Ovary (tissue), 9 donors: ENCODE measurements around the gene FBXW7. TPM values are rescaled to one million over a fixed set of nuclear protein-coding genes. Genes with fewer than 3 reads are reported as not detected.

Experiments
- DNase-seq, 5 donors: peaks; one replicate each; pipeline ENCODE4 v3.0.0-alpha.2; 2019 to 2020
- H3K27ac ChIP-seq, 2 donors: fragments of 200-600 bp; one replicate each; pipeline versions ENCODE4 v1.5.1 to v1.8.0; 2019 to 2022
- H3K27me3 ChIP-seq: fragments of 200-600 bp; one replicate; pipeline ENCODE4 v1.8.0; 2022
- H3K36me3 ChIP-seq: fragments of 200-600 bp; sonication (generic); one replicate; pipeline ENCODE4 v1.5.1; 2019
- H3K4me1 ChIP-seq: one replicate; pipeline ENCODE4 v1.8.1; 2013; ENCODE audit warnings: mild to moderate bottlenecking, moderate library complexity; ENCODE audit not compliant: insufficient read depth
- H3K4me3 ChIP-seq: fragments of 200-600 bp; sonication (generic); one replicate; pipeline ENCODE4 v1.5.1; 2017
- H3K9me3 ChIP-seq, 2 donors: fragments of 200-600 bp in 1 of 2; sonication (generic) in 1 of 2; one replicate each; pipeline versions ENCODE4 v1.5.1 to v1.8.1; 2013 to 2019; ENCODE audit warnings: mild to moderate bottlenecking in 1 of 2, moderate library complexity in 1 of 2
- EP300 ChIP-seq: sonication (generic); formaldehyde crosslinking; IDR thresholded peaks from one replicate; pipeline ENCODE4 v1.6.1; 2017; ENCODE audit warnings: antibody characterized with exemption
- POLR2A ChIP-seq: fragments of 450-650 bp; IDR thresholded peaks from one replicate; pipeline ENCODE4 v1.6.1; 2017; ENCODE audit warnings: antibody characterized with exemption, mild to moderate bottlenecking, moderate library complexity
- WGBS, 3 donors: extraction: QIAGEN DNeasy Blood & Tissue Kit in 1 of 3; methylation state at CpG; one replicate each; pipeline versions ENCODE4 v1.1.5 to v1.1.7; 2013 to 2017; 5-methylcytosine and 5-hydroxymethylcytosine counted together
- intact Hi-C, 4 donors: fragments of 100-400 bp; cut with DNase I; formaldehyde crosslinking; loops; one replicate each; pipeline versions ENCODE4 v1.11.0 to v1.15.1; 2022 to 2023
- polyA plus RNA-seq, 2 donors: library from polyadenylated mRNA; stranded (reverse); fragments of 200-250 nt in 1 of 2; fragments of 350-450 nt in 1 of 2; fragmentation: Illumina TruSeq in 1 of 2; extraction: RNeasy Lipid Tissue Mini Kit (QIAGEN cat#74804) in 1 of 2; gene quantifications; one replicate each; pipeline ENCODE4 v1.2.3, GENCODE V29; 2013 to 2014
- total RNA-seq, 7 donors: library from RNA; depleted of rRNA in 2 of 7; stranded (reverse); fragments of >200 nt in 2 of 7; fragmentation: NEBNext Ultra II Directional in 3 of 7; extraction: Animal tissue kit (Norgen Biotek cat#: 25700) in 3 of 7; gene quantifications; one replicate each; pipeline versions ENCODE4 v1.1.0 to v1.2.4, GENCODE V29; 2016 to 2023
- TF ChIP-seq, protein P1 (sequence below), 3 donors: fragments of 450-650 bp in 2 of 3; fragments of 200-600 bp in 1 of 3; IDR thresholded peaks; one replicate each; pipeline versions ENCODE4 v1.5.1 to v1.8.0; 2016 to 2022; ENCODE audit warnings: antibody characterized with exemption in 3 of 3, mild to moderate bottlenecking in 1 of 3
- donor health status: DM: no; HTN: no; CAD: no; lungs with moderate emphysema.
- donor health status: DM: no; HTN: no; CAD: no.
- donor health status: Bipolar disorder and iron deficiency.
- donor health status: DM: yes; HTN: yes; CAD: no.
- donor health status: DM: no; HTN: no; CAD: no.
- donor health status: DM: yes; HTN: yes; CAD: no.

The FBXW7 gene
- total and polyA plus RNA-seq, 9 donors, result 9.1 to 66.8 (median 42.9) TPM

DNA sequence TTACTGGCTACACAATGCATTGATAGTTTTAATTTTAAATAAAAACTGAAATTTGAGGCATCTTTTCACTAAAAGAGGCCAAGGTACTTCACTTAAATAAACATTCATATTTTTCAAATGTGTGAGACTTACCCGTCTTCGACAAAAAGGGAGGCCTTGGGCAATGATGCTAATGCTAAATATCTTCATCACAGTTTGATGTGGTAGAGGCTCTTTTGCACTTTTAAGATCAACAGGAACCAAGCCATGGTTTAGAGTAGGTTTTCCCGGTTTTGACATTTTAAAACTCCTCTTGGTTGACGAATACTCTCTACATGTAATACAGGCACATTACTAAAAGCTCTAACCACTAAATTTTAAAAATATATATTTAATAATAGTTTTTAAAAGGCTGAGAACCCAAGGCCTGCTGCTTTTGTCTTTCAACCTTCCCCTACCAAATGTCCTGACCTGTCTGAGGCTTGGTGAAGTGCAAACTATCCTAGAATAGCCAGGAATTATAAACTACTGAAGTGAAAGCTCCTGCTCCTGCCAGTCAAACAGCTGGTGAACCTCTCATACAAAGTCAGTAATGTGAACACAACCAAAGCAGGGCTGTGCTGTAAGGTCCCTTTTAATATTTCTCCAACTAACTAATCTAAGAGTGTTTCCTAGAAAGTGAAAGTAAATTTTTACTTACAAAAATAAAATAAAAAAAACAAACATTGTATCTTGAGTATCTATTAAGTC, 153.7 kb downstream of the FBXW7 start:
- peak in 1 of 5 donors; percentile 20 for DNase-seq
- intact Hi-C loops, result no loop called here
- H3K27me3 ChIP-seq, result no peaks in the 10 kb centered on the region

DNA sequence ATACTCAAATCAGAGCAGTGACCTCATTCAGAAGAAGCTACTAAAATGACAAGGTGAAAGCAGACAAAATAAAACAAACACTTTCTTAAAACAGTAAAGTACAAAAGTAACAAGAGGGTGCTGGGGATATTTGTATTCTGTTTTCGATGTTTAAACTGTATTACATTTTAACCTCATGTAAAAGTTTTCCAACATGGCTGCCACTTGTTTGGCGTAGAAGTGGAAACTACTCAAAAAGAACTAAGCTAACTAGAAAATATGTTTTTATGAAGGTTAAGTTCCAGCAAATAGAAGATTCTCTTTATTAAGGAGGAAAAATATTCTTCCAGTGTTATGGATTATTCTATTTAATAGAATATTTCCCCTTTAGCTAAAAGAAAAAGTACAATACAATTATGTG, 155.0 kb downstream of the FBXW7 start:
- Histone ChIP-seq H3K27ac (peak overlapping the region in 1 of 2 donors; percentile 65), H3K27me3 (no peaks in the 10 kb centered on the region), H3K4me1 (no peaks in the 10 kb centered on the region), H3K4me3 (no peak overlapping the region), H3K9me3 (no peaks in the 10 kb centered on the region), H3K36me3 (no peaks in the 10 kb centered on the region)
- no peak for DNase-seq
- TF ChIP-seq POLR2A (no peak), EP300 (no peak)
- TF ChIP-seq, protein P1, sequence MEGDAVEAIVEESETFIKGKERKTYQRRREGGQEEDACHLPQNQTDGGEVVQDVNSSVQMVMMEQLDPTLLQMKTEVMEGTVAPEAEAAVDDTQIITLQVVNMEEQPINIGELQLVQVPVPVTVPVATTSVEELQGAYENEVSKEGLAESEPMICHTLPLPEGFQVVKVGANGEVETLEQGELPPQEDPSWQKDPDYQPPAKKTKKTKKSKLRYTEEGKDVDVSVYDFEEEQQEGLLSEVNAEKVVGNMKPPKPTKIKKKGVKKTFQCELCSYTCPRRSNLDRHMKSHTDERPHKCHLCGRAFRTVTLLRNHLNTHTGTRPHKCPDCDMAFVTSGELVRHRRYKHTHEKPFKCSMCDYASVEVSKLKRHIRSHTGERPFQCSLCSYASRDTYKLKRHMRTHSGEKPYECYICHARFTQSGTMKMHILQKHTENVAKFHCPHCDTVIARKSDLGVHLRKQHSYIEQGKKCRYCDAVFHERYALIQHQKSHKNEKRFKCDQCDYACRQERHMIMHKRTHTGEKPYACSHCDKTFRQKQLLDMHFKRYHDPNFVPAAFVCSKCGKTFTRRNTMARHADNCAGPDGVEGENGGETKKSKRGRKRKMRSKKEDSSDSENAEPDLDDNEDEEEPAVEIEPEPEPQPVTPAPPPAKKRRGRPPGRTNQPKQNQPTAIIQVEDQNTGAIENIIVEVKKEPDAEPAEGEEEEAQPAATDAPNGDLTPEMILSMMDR (IDR thresholded peaks at IDR 0.05), result no peak
- 78 to 94% (median 84%) methylated on average over 2 of the region's 2 CpGs for WGBS, 3 donors
- intact Hi-C loops, result no loop called here

More for the DNA sequence above, 153.7 kb downstream of the FBXW7 start:
- Histone ChIP-seq H3K4me3 (peak overlapping the region; percentile 17), H3K36me3 (no peaks in the 10 kb centered on the region), H3K9me3 (no peaks in the 10 kb centered on the region), H3K4me1 (no peaks in the 10 kb centered on the region), H3K27ac (peak overlapping the region in 1 of 2 donors; percentile 65)
- TF ChIP-seq, protein P1 (IDR thresholded peaks at IDR 0.05), result no peak
- no peak for TF ChIP-seq EP300
- TF ChIP-seq POLR2A, result no peak
- 7 to 22% (median 9%) methylated on average over 4 of the region's 4 CpGs for WGBS, 3 donors

DNA sequence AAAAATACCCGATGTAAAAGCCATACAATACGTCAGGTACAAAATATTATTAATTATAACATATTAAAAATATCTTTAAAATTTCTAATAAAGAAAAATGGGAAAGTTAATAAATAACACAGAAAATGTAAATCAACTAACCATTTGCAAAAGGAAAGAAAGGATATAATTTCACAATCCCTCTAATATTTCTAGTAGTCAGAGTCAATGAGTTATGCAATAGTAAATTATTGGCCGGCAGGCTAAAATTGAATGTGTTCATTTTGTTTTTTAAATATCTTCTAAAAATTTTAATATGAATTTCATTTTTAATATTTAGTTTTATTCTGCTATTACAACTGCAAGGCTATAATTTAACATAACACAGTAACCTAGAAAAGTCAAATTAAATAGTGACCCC, 155.7 kb downstream of the FBXW7 start:
- intact Hi-C loops, result no loop called here
- 71 to 86% (median 75%) methylated on average over 3 of the region's 3 CpGs for WGBS, 3 donors
- Histone ChIP-seq H3K27ac (peak overlapping the region in 1 of 2 donors; percentile 65), H3K9me3 (no peaks in the 10 kb centered on the region), H3K27me3 (no peaks in the 10 kb centered on the region), H3K4me1 (no peaks in the 10 kb centered on the region), H3K4me3 (no peak overlapping the region), H3K36me3 (no peaks in the 10 kb centered on the region)
- TF ChIP-seq EP300, result no peak
- TF ChIP-seq, protein P1 (IDR thresholded peaks at IDR 0.05), result no peak
- TF ChIP-seq POLR2A, result no peak
- DNase-seq, result no peak

GRCh38 chr4:152374606-152375285, 161.1 kb downstream of the FBXW7 start:
- Histone ChIP-seq H3K4me1 (no peaks in the 10 kb centered on the region), H3K27me3 (no peaks in the 10 kb centered on the region), H3K9me3 (no peaks in the 10 kb centered on the region), H3K4me3 (no peak overlapping the region), H3K36me3 (no peaks in the 10 kb centered on the region), H3K27ac (no peak overlapping the region)
- 77 to 79% (median 78%) methylated on average over 3 of the region's 3 CpGs for WGBS, 3 donors
- DNase-seq, result no peak
- intact Hi-C loops, result no loop called here
- TF ChIP-seq, protein P1 (IDR thresholded peaks at IDR 0.05), result no peak
- TF ChIP-seq POLR2A (no peak), EP300 (no peak)
